Activated CD8-positive, alpha-beta memory T cell treated with anti-CD3 and anti-CD28 coated beads, Interleukin-2, amount 50 U/mL, for 24 hours (primary cell): ENCODE data around the gene NVL.
"Not testable (repeated sequence)": the region's sequence is repeated elsewhere in the genome, so short reads cannot be mapped to it uniquely, and the experiment has no call there.

Experiments used
- DNase-seq: peaks from one replicate; pipeline ENCODE4 v3.0.0-alpha.2; 2020; ENCODE audit errors: extremely low read depth

NVL gene

DNA sequence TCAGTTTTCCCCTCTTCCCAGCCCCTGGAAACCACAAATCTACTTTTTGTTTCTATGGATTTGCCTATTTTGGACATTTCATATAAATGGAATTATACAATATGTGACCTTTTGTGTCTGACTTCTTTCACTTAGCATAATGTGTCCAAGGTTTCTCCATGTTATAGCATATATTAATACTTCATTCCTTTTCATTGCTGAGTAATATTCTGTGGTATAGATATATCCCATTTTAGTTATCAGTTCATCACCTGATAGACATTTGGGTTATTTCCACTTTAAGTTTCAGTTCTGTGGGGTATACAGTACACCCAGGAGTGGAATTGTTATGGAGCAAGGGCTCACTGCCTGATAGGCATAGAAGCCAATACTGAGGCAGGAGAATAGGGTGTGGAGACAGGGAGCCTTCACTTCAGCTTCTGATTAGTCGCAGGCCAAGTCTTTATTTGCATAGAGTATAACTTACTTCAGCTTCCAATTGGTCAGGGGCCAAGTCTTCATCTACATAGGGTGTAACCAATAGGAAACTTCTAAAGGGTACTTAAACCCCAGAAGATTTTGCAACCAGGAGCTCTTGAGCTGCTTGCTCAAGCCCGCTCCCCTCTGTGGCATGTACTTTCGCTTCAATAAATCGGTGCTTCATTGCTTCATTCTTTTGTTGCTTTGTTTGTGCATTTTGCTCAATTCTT lies 8.3 kb upstream of the NVL start:
- DNase-seq: no peak

DNA sequence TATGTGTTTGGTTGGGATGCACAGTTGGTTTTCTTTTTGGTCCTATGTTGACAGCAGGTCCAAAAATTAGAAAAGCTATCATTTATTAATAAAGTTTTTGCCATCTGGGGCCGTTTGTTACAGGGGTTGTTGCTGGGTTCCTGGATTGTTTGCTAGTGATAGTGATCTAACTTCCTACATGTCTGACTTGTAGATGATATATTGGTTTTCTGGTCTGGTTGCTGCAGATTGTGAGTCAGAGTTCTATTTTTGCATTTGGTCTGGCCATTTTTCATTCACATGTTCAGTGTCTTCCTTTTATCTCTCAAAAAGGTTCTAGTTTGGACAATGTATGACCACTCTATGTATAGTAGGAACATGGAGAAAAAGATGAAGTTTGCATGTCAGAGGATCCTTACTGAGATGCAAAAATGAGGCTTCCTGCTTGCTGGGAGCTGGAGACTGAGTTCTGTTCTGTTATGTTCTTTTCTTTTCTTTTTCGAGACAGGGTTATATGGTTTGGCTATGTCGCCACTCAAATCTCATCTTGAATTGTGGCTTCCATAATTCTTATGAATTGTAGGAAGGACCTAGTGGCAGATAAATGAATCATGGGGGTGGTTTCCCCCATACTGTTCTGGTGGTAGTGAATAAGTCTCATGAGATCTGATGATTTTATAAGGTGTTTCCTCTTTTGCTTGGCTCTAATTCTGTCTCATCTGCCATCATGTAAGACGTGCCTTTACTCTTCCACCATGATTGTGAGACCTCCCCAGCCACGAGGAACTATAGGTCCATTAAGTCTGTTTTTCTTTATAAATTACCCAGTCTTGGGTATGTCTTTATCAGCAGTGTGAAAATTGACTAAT lies 4.2 kb upstream of the NVL start:
- no peak for DNase-seq

DNA sequence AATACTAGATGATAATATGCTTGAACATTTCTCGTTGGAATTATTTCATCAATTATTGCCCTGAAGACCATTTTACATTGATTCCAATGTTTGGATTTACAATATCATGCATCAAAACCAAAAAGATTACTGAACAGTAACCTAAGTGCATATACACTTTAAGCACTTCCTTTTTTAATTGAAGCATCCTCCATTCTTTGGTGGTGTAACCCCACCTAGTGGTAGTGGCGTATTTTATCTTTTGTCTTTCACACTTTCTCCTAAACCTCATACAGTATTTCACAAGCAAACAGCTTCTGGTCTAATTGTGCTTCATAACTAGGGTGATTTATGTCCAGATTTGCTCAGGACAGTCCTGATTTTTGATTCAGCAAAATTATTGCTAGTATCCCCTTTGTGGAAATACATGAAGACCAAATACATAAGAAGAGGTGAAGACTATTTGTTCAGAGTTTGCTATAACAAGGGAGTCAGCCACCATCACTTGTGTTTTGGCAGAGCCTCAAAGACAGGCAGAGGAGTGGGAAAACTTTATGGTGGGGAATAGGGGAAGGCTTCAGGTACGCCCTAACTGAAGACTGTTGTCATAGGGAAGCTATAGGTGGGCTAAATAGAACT lies 3.4 kb upstream of the NVL start:
- DNase-seq: no peak

DNA sequence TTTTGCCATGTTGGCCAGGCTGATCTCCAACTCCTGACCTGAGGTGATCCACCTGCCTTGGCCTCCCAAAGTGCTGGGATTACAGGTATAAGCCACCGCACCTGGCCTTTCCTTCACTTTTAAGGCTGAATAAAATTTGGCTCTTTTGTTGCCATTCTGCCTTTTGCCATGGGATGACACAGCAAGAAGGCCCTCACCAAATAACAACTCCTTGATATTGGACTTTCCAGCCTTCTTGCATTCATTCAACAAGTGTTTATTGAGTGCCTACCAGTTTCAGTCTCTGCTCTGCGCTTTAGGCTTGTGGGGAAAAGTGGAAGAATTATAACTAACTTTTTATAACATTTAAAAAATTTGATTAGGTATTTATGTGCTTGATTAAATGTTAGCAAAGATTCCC lies 1.9 kb upstream of the NVL start:
- no peak for DNase-seq

DNA sequence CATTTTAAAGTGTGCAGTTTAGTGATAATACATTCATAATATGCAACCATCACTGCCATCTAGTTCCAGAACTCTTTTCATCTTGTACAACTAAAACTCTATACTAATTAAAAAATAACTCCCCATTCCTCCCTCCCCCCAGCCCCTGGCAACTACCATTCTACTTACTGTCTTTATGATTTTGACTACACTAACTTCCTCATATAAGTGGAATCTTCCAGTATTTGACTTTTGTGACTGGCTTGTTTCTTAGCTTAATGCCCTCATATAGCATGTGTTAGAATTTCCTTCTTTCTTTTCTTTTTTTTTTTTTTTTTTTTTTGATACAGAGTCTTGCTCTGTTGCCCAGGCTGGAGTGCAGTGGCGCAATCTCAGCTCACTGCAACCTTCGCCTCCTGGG lies 1.4 kb upstream of the NVL start:
- DNase-seq: no peak

DNA sequence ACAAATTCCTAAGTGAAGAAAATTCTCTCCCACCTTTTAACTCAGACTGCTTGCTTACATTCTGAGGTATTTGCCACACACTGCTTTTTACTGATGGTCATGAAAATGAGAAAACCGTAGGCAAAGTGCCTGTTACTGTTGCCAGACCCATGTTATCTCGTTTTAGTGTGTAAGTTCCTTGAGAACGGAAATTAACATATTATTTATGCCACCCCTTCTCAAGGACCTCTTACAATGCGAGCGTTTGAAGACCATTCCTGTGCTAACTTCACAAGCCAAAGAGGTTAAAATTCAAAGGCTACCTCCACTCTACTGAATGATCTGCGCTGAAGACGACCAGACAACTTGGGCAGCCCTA lies 509 bp downstream of the NVL start:
- no peak for DNase-seq

DNA sequence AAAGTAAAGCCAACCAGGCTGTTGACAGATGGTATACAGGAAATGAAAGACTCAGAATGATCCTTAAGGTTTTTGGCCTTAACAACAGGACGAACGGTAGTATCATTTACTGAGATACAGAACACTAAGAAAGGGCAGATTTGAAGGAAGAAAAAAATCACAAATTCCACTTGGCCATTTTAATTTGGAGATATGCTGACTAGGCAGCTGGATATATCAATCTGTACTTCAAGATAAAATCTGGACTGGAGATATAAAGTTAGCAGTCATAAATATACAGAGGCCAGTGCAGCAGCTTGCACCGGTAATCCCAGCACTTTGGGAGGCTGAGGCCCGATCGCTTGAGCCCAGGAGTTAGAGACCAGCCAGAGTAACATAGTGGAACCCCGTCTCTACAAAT lies 1.3 kb downstream of the NVL start:
- no peak for DNase-seq

DNA sequence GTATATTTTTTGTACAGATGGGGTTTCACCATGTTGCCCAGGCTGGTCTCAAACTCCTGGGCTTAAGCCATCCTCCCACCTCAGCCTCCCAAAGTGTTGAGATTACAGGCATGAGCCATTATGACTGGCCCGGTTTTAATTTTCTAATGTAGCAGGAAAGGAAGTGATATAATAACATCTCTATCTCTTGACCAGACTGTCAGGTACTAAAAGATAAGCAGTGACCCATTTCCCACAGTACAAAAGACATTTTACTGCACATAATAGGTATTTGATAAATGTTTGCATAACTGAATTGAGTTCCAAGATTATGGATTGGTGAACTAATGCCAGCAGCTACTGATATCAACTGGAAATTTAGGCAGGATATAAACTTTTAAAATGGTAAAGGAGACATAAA lies 4.0 kb downstream of the NVL start:
- DNase-seq: no peak

DNA sequence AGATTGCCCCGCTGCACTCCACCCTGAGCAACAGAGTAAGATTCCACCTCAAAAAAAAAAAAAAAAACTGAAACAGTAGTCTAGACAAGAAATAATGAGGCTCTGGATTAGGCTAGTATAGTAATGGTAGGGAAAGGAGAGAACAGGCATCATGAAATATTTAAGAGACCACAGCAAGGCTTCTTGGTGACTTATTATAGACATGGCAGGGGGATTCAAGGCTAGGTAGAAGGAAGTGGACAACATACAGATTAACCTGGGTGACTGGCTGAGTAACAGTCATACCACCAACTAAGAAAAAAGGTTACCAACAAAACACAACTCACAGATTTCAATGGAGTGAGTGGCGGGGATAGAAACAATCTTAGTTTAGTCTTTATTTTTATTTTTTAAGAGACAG lies 8.3 kb downstream of the NVL start:
- no peak for DNase-seq

DNA sequence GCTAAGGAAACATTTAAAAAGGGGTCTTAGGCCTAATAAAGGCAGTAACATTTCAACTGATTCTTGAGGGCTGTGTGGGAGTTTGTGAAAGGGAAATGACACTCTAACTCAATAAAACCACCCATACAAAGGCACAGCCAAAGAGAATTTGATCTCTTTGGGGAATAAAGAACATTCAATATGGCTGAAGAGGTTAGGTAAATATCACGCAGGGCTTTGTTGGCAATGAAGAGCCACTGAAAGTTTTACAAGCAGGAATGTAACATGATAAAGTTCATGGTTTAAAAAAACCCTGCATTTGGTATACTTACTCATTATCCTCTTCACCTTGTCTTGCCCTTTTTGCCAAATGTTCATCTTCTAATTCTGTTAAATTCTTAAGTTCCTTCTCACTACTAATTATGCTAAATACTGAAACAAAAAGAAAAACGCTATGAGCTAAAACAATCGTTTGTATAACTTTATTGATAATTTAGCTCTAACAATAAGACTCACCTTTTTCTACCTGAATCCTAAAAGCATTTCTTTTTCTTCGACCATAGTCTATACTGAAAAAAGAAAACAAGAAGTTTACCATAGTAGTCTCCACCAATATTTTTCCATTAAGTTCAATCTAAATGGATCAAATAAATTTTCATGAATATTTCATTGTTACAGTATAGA lies 12.5 kb downstream of the NVL start:
- no peak for DNase-seq

DNA sequence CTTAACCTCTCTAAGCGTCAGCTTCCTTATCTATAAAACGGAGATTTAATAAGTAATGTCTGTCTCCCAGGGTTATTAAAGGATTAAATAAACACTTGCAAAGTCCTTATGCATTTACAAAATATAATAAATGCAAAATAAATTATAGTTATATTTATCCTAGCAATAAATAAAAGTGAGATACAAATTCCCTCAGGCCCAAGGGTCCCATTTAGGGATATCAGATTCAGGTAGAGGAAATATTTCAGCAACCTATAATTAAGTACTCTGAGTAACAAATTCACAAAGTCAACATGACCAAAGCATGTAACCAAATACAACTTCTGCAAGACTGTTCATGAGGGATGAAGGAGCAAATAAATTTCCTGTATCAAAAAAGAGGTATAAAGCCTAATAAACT lies 17.9 kb downstream of the NVL start:
- DNase-seq: no peak

DNA sequence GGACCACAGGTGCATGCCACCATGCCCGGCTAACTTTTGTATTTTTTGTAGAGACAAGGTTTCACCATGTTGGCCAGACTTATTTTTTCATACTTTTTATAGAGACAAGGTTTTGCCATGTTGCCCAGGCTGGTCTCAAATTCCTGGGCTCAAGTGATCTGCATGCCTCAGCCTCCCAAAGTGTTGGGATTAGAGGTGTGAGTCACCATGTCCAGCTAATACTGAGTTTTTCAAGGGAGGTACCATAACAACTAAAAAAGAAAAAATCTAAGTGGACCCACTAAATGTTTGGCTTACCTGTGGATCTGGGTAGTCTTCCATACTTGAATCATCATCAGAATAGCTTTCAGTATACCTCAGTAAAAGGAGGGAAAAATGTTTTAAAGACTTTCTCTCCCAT lies 18.5 kb downstream of the NVL start:
- not testable (repeated sequence) for DNase-seq

DNA sequence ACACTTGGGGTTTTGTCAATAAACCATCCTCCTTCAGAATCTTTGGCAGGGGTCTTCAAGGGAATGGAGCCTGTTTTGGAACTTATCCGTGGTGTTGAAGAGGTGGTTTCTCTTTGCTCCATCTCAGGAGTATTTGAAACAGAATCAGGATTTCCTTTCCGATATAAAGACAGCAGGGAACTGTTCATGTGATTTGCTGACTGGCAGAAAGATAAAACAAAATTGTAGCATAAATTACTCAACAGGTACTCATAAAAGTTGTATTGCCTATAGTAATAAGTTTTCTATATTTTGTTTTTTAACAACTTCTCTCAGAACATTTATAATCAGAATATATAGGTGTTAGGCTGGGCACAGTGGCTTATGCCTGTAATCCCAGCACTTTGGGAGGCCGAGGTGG lies 21.9 kb downstream of the NVL start:
- DNase-seq: no peak

DNA sequence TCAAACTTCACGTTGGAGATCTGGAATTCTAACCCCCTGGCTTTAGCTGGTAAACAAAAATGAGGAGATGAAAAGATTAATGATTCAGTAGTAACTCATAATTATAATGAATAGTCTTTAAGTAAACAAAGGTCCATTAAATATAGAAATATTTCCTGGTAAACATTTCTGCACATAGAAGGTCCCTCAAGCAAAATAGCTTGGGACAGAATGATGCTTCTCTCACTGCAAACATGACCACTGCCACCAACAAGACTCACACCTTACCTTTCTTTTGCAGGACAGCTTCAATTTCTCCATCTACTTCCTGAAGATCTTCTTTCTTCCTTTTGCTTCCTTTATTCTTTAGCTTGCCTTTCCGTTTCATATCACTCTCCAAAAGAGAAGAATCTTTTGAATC lies 25.2 kb downstream of the NVL start:
- DNase-seq: no peak

DNA sequence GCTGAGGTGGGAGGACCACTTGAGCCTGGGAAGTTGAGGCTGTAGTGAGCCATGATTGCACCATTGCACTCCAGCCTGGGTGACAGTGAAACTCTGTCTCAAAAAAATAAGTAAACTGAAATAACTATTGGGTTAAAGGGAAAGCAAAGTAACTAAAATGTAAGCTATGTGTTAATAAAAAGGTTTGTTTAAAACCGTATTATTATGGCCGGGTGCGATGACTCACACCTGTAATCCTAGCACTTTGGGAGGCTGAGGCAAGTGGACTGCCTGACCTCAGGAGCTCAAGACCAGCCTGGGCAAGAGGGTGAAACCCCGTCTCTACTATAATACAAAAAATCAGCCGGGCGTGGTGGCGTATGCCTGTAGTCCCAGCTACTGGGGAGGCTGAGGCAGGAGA lies 27.0 kb downstream of the NVL start:
- DNase-seq: no peak

DNA sequence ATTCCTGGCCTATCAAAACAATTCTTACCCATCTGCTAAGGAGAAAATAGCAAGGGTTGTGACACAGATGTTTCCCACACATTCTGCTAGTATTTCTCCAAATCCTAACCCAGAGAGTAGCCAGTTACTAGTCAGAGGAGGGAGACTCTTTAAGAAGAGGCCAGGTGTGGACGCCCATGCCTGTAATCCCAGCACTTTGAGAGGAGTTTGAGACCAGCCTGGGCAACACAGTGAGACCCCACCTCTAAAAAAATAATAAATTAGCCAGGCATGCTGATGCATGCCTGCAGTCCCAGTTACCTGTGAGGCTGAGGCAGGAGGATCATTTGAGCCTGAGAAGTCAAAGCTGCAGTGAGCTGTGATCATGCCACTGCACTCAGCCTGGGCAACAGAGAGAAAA lies 28.6 kb downstream of the NVL start:
- no peak for DNase-seq

DNA sequence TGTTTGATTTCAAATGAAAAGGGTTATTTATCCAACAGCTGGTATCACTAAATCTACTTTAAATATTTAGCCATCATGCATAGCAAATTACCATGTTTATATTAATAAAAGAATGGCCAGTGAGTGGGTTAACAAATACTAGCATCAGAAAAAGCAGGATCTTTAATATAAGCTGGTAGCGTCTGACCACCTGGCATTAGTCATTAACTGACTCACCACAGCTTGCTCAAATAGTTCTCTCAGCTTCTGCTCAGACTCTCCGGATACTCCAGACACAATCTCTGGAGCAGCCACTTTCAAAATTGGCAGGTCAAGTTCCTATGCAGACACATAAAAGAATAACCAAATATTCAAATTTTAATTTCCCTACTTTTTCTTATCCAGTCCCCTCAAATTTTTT lies 29.6 kb downstream of the NVL start:
- no peak for DNase-seq

DNA sequence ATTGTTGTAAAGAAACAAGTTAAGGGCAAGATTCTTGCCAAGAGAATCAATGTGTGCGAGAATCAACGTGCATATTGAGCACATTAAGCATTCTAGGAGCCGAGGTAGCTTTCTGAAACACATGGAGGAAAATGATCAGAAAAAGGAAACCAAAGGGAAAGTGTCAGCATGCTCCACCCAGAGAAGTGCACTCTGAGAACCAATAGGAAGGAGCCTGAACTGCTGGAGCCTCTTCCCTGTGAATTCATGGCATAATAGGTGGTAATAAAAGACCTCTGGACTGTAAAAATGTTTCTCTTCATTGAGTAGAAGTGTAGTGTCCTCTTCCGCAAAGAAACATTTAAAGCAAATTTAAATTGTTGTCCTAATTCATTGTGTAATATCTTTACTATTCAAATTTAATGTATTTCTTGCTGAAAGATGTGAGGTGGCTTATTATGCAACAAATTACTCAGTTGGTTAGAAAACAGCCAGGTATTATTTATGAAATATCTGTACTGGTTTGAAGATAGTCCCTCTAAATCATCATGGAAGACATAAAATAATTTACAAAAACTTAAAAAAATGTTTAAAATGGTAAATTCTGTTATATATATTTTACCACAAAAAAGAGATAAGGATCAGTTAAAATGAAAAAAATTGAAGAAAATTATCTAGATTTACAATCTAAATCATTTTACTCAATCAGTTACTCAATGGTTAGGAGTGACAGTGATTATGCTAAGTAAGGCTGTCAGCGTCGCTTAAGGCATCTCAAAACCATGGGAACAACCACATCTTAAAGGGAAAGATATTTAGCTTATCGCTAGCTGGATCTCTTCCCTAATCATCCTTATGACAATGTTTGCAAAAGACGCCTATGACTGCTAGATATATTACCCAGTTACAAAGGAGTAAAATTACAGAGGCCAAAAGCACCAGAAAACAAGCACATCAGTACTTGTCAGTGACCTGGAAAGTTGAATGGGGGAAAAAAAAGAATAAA lies 31.3 kb downstream of the NVL start:
- DNase-seq: no peak

DNA sequence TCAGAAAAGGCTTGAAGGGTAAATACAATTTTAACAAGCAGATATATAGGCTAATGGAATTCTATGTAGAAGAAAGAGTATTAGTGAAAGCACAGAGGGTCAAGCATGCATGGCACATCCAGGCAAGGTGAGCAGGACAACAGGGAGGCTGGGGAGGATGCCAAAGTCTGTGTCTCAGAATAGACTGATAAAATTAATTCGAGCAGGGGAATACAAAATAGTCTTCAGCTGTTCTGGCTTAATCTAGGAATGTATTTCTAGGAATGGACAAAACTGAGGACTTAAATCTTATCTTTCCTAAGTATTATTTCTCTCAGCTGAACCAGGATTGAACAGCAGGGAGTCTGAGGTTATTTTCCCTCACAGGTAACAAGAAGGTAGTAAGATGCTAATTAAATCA lies 35.2 kb downstream of the NVL start:
- DNase-seq: no peak

DNA sequence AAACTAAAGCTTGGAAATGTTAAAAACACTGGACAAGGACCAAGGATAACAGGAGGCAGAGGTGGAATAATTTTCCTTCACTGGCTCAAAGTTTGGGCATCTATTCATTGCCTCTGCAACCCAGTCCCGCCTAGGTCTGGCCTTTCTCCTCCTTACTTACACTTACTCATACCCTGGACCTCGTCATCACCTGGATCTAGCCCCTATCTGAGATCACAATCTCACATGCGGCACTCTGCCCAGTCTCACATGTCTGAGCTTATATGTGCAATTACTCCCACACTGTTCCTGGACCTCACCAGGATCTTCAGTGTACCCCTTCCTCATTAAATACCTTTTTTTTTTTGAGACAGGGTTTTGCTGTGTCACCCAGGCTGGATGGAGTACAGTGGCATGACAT lies 37.6 kb downstream of the NVL start:
- DNase-seq: no peak

DNA sequence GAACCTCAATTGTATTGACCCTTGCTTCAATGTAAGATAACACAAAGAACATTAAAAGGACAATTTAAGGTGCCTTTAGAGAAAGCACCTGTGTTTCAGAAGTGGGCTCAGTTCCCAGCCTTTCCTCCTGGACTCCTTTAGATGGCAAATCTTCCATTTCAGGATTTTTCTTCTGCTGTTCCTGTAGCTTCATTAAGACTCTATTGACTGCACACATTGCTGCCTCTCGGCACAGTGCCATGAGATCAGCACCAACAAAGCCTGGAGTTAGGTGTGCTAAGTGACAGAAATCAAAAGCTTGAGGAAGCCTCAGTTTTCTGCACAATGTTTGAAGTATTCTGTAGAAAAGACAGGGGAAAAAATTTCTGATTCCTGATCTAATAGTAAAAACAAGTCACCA lies 40.6 kb downstream of the NVL start:
- DNase-seq: no peak

DNA sequence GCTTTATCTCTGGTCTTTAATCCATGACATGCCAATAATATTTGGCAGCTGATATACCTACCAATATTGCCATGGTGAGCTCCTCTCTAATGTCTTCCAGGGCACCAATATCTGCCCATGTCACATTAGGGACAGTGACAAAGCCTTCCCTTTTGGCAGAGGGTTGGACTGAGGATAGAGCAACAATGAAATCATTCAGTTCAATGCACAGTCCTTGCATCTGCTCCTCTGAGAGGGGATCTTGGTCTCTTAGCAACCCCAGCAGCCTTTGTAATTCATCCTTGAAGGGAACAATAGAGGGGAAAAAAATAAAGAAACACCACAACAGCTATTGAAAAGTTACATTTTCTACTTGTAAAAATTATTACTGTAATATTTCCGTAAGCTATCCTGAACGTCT lies 42.3 kb downstream of the NVL start:
- no peak for DNase-seq
